Peyer's patch (tissue), 4 donors: ENCODE measurements around the gene GPATCH4.

Experiments
- POLR2A ChIP-seq, 2 donors: fragments of 450-650 bp; IDR thresholded peaks; one replicate each; pipeline ENCODE4 v1.5.1; 2017; ENCODE audit warnings: antibody characterized with exemption in 2 of 2, mild to moderate bottlenecking in 2 of 2, moderate library complexity in 2 of 2
- TF ChIP-seq, protein P1 (sequence below), 6 experiments: fragments of 450-650 bp in 4 of 6; fragments of 200-600 bp in 2 of 6; sonication (generic) in 1 of 6; IDR thresholded peaks; one replicate each; pipeline ENCODE4 v1.5.1; 2017 to 2019; ENCODE audit warnings: antibody characterized with exemption in 6 of 6, mild to moderate bottlenecking in 3 of 6, moderate library complexity in 1 of 6

DNA sequence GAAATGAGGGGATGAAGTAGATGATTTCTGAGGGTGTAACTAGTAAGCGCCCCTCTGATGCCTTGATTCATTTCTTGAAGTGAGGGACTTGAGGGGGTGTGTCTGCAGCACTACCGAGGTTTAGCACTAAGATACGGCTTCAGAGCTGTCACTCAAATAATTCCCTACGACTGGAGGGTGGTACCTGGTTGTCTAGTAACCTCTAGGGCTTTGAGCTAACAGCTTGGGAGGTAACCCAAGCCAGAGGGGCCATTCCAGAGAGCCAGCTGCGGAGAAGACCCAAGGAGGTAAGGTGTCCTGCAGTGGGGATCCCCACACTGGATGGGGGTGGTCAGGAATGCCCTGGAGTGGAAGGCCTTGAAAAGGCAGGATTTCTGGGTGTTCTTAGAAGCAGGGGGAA lies 21.8 kb downstream of the GPATCH4 start, which contains the start of gene TTC24:
- TF ChIP-seq, protein P1, sequence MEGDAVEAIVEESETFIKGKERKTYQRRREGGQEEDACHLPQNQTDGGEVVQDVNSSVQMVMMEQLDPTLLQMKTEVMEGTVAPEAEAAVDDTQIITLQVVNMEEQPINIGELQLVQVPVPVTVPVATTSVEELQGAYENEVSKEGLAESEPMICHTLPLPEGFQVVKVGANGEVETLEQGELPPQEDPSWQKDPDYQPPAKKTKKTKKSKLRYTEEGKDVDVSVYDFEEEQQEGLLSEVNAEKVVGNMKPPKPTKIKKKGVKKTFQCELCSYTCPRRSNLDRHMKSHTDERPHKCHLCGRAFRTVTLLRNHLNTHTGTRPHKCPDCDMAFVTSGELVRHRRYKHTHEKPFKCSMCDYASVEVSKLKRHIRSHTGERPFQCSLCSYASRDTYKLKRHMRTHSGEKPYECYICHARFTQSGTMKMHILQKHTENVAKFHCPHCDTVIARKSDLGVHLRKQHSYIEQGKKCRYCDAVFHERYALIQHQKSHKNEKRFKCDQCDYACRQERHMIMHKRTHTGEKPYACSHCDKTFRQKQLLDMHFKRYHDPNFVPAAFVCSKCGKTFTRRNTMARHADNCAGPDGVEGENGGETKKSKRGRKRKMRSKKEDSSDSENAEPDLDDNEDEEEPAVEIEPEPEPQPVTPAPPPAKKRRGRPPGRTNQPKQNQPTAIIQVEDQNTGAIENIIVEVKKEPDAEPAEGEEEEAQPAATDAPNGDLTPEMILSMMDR (IDR thresholded peaks at IDR 0.05): no peak
- TF ChIP-seq POLR2A (IDR thresholded peaks at IDR 0.05): no peak
